Stimulated activated CD4-positive, alpha-beta T cell treated with anti-CD3 and anti-CD28 coated beads, Interleukin-1b, Interleukin-23, amount 100 ng/mL, for 4 hours (primary cell): ENCODE results near the gene PLPP7.
"Not testable (repeated sequence)": the region's sequence is repeated elsewhere in the genome, so short reads cannot be mapped to it uniquely, and the experiment has no call there.

Experiments
- DNase-seq, 2 donors: peaks; one replicate each; pipeline ENCODE4 v3.0.0-alpha.2; 2020; ENCODE audit warnings: low read depth in 2 of 2

PLPP7 gene

GRCh38 chr9:131330814-131331600, 41.5 kb downstream of the PLPP7 start:
- no peak for DNase-seq

GRCh38 chr9:131331996-131332395, 42.5 kb downstream of the PLPP7 start:
- DNase-seq: not testable (repeated sequence)

- DNase-seq: no peak
These were observed 44.5 kb downstream of the PLPP7 start for GRCh38 chr9:131333771-131334628.

GRCh38 chr9:131334629-131335367, 45.3 kb downstream of the PLPP7 start:
- DNase-seq: no peak

- no peak for DNase-seq
These were observed 45.8 kb downstream of the PLPP7 start for GRCh38 chr9:131335368-131335755.

GRCh38 chr9:131337131-131337848, 47.8 kb downstream of the PLPP7 start:
- no peak for DNase-seq

- not testable (repeated sequence) for DNase-seq
These were observed 49.7 kb downstream of the PLPP7 start for GRCh38 chr9:131339212-131339611.

- not testable (repeated sequence) for DNase-seq
These were observed 55.5 kb downstream of the PLPP7 start for GRCh38 chr9:131344931-131345535.

GRCh38 chr9:131346559-131346958, 57.0 kb downstream of the PLPP7 start:
- no peak for DNase-seq

GRCh38 chr9:131347376-131348020, 58.0 kb downstream of the PLPP7 start:
- no peak for DNase-seq

GRCh38 chr9:131348631-131349521, 59.4 kb downstream of the PLPP7 start:
- no peak for DNase-seq

- no peak for DNase-seq
These were observed 60.0 kb downstream of the PLPP7 start for GRCh38 chr9:131349522-131349880.

GRCh38 chr9:131349881-131350563, 60.5 kb downstream of the PLPP7 start:
- peak; percentile 85 to 86 for DNase-seq

GRCh38 chr9:131356479-131356878, 67.0 kb downstream of the PLPP7 start:
- not testable (repeated sequence) for DNase-seq

- DNase-seq: no peak
These were observed 69.0 kb downstream of the PLPP7 start for GRCh38 chr9:131358556-131358955.
